ENCODE measurements around the gene CUX1.
"Not testable (repeated sequence)": the region's sequence is repeated elsewhere in the genome, so short reads cannot be mapped to it uniquely, and the experiment has no call there.

Gene CUX1

DNA sequence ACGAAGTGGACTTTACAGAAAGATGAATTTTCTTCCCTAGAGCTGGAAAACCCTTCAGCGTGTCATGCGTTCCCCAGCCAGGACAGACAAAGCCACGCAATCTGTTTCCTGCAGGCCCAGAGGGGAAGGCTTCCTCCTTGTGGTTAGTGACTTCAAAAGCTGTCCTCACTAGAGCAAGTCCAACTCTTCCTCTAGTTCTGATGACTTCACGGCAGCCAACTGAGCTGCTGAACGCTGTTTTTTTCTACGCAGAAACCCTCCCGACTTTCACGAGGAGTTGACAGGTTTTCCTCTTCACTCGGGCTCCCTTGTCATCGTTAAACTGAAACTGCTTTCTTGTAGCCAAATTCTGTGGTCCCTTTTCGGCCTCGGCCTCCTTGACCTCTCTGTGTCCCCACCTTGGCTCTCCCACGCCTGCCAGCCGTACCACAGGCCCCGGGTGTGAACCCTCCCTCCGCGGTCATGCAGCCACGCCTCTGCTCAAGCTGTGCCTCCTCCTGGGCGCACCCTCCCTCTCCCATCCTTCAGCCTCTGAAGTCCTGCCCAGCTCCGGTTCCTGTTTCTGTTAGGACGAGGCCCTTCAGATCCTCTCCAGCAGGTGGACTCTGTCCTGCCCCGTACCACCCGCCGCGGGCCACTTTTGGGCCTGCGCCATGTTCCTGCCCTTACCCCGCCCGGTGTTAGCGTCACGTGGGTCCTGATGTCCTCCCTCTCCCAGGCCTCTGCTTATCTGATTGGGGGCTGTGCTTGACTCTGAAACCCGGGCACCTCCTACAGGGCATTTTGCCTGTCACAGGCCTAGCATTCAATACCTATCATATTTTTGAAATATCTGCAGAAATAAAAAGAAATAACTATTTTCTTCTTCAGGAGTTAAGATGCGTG, 39.3 kb downstream of the CUX1 start:
- DNase-seq = peak; percentile 71

DNA sequence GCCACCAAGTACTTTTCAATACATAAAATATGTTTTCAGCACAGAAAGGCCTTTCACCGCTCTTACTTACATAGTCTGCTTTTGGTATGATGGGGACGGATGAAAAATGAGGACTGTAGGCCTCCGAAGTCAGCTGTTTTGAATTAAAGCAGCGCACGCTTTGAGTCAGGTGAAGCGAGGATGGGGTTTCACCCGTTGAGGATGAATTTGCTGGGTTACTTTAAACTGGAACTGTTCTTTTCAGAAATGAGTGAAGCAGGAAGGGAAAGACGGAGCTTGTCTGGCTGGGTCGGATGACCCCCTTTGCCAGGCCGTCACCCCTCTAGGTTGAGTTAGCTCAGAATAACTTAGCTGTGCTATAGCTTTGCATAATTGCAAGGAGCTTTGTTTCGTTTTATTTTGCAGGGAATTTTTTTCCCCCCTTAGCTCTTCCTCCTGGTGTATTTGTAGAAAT, 40.0 kb downstream of the CUX1 start:
- DNase-seq = no peak

DNA sequence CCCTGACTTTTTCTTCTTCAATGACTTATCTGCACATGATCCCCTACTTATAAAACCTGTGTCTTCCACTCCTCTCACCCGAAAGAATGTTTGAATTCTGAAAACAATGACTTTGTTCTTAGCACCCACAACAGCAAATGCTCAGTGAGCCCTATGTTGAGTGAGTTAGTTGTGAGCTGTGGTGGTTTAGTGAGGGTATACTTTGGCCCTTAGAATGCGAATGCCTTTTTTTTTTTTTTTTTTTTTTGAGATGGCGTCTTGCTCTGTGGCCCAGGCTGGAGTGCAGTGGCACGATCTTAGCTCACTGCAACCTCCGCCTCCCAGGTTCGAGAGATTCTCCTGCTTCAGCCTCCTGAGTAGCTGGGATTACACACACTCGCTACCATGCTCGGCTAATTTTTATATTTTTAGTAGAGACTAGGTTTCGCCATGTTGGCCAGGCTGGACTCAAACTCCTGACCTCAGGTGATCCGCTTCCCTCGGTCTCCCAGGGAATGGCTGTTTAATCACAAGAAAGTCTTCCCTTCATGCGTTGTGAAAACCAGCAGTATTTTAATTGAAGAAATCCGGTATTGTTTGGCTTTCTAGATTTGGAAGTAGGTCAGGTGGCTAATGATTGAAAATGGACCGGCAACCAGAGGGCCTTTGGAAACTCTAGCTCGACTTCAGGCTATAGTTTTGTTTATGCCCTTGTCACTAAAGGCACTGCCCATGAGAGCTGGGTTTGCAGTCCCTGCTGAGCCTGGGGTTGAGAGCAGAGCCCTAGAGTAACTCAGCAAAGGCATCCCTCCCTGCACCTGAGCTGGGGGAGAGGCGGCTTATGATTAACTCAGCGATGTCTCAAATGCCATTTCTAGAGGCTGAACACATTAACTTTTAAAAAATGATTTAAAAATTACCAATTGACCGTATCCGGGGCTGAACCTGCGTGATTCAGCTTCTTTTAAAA, 41.3 kb downstream of the CUX1 start:
- no peak for DNase-seq

DNA sequence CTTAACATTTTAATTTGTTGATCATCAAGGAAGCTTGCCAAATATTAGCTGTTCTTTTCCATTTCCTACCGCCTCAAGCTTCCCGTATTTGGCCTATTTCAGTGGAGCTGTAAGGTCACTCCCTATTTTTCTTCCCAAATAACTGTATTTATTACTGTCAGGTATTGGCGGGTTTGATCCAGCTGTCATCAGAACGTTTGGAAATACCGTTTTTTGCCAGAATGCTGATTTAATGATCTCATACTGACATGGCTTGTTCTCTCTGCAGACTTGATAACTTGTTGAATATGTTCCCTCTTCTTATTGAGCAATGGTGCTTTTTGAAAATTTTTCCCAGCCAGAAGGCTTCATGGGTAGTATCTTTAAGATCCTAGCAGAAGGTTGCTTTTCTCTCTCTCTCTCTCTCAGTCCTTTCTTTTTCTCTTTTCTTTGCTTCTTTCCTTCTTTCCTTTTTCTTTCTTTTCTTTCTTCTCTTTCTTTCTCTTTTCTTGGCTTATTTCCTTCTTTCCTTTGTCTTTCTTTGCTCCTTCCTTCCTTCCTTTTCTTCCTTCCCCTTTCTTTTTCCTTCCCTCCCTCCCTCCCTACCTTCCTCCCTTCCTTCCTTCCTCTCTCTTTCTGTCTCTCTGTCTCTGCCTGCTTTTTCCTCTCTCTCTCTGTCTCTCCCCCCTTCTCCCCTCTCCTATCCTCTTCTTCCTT, 42.1 kb downstream of the CUX1 start:
- no peak for DNase-seq

DNA sequence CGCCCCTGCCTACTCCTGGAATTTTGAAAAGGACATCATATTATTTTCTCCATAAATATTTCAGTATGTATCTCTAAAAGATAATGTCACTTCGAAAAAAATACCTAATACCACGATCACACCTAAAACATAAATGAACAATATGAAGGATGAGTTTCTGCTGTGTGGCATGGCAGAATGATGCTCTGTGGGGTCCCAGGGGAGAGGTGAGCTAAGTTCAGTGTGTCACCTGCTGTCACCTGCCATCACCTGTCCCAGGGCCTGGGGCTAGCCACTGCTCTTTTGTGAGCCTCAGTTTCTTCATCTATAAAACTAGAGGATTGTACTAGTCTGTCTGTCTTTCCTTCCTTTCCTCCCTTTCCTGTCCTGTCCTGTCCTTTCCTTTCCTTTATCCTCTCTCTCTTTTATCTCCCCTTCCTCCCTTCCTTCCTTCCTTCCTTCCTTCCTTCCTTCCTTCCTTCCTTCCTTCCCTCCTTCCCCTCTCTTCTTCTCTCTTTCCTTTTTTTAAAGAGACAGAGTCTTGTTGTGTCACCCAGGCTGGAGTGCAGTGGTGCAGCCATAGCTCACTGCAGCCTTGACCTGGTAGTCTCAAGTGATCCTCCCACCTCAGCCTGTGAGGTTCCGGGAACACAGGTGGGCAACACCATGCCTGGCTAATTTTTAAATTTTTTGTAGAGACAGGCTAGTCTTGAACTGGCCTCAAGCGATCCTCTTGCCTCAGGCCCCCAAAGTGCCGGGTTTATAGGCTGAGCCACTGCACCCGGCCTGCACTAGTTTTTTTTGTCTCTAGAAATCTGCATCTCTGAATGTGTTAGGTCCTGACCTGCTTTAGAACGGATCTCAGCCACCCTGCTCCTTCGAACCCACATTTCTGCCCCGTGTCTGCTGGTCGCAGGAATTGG, 43.1 kb downstream of the CUX1 start:
- DNase-seq = no peak

DNA sequence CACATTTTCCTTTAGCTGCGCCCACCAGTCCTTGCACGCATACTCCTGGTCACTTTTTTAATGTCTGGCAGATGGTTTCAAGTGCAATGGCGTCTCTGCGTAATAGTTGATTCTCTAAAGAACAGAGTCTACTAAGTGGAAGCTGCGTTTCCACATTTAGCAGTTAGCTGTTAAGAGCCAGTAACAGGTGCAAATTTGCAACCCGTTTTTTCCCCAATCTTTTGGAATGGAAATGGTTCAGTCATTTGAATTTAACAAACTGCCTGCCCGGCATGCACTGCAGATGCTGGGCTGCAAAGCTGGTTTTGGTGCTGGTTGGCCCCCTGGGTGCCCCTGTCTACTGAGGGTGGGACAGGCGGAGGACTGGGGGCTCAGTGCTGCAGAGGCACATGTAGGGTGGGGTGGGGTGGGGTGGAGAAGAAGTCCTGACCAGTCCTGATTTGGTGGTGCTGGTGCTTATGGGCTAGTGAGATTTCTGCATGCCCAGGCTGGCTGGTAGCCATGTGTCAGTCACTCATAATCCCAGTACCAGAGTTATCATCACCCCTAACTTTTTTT, 43.9 kb downstream of the CUX1 start:
- DNase-seq = no peak

DNA sequence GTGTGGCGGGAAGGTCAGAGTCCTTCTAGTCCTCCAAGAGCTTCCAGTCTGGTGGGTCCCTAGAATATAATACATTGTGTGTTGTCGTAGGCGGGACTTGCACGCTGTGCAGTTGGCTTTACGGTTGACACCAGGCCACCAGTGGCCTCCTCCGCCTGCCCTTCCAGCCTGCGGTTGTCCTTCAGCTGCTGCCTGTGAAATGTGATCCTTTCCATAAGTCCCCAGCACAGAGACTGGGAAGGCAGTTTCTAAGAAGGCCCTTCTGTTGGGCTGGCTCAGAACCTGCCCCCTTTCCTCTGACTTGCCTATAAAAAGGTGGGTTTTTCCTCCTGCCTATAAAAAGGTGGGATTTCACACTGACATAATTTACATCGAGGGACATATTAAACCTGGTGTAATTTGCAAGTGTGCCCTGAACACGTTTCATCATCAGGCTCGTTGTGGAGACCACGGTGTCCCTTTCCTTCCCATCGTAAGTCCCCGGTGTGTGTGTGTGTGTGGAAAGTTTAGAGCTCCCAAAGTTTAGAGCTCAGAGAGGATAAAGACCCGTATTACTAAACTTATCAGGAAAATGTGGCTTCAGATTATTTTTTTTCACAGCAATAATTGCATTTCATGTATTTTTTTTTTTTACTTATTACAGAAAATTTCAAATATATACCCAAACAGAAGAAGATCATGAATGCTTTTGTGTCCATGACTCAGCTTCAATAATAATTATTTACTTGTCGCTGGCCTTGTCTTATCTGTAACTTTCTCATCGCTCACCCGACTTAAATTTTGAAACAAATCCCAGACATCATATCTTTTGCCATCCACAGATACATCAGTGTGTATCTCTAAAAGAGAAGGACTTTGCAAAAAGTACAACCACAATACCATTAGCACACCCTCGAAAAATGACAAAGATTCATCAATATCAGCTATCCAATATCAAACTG, 45.1 kb downstream of the CUX1 start:
- DNase-seq = no peak

DNA sequence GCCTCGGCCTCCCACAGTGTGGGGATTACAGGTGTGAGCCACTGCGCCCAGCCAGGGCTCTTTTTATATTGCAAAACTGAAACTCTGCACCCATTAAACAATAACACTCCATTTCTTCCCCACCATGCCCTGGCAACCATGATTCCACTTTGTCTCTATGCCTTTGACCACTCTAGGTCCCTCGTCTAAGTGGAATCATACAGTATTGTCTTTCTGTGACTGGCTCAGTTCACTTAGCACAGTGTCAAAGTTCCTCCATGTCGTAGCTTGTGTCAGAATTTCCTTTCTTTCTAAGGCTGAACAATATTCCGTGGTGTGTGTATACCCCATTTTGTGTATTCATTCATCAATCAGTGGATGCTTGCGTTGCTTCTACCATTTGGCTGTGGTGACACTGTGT, 46.2 kb downstream of the CUX1 start:
- DNase-seq = no peak

DNA sequence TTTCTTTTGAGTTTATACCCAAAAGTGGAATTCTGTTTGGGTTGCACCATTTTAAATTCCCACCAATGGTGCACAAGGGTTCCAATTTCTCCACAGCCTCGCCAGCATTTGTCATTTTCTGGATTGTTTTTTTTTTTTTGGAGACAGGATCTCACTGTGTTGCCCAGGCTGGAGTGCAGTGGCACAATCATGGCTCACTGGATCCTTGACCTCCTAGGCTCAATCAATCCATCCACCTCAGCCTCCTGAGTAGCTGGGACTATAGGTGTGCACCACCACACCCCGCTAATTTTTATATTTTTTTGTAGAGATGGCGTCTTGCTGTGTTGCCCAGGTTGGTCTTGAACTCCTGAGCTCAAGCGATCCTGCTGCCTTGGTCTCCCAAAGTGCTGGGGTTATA, 46.6 kb downstream of the CUX1 start:
- DNase-seq = no peak

DNA sequence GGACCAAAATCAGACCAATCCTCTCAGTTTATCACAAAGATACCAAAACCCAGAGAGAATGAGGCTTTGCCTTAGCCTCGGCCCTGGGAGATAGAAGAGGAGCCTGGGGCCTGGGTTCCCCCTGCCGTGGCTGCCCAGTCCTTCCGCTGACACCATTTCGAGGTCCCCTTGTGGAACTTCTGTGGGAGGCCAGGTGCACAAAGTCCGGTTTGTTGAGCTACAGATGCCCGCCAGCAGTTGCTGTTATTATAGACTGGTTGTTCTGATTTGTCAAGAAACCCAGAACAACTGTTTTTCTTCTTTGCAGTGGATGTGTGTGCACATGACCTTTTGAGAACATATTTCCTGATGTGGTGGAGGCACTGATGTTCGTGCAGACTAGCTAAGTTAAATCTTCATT, 47.6 kb downstream of the CUX1 start:
- DNase-seq = no peak

DNA sequence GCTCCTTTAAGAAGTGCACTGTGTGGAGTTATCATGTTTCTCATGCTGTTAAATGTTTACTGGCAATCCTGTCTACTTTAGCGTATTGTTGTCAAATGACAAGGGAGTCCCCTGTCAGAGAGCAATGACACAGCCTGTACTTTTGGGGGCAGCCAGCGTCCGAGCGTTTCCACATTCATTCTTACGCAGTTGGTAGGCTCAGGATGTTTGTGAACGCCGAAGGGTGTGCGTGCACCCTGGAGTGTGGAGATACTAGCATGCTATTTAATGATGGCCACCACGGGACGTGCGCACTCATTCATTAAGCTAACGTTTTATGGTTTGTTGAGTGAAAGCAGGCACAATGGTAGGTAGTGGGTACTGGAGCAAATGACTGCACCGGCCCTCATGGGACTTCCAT, 48.0 kb downstream of the CUX1 start:
- DNase-seq = no peak

DNA sequence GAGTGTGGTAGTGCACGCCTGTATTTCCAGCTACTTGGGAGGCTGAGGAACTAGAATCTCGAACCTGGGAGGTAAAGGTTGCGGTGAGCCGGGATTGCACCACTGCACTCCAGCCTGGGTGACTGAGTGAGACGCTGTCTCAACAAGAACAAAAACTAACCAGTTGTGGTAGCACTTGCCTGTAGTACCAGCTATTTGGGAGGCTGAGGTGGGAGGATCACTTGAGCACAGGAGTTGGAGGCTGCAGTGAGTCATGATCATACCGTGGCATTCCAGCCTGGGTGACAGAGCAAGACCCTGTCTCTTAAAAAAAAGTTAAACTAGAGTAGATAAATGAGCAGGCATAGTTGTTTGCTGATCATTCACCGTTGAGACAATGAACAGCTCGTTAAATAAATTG, 48.9 kb downstream of the CUX1 start:
- DNase-seq = no peak

DNA sequence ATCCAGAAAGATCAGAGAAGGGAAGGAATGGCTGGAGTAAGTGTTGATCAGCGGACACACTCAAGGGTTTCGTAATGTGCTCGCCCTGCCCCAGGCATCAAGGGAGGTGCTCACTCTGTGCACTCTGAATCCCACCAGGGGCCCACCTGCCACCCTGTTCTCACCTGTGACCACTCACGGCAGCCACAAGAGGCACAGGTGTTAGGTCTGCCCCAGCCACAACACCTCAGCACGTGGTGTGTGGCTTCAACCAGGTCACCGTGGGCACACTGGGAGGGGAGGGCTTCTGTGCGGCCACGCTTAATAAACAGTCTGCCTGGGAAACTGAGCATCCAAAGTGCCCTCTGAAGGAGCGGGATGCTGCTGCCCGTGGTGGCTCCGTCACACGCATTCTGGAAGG, 49.8 kb downstream of the CUX1 start:
- DNase-seq = no peak

DNA sequence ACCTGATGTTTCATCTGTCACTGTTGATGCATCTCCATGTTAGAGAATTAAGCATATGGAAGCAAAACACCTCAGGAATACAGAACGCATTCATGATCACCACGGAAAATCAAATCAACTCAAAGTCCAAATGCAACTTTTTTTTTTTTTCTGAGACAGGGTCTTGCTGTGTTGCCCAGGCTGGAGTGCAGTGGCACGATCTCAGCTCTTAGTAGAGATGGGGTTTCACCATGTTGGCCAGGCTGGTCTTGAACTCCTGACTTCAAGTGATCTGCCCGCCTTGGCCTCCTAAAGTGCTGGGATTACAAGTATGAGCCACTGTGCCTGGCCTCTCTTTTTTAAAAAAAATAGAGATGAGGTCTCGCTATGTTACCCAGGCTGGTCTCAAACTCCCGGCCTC, 50.3 kb downstream of the CUX1 start:
- DNase-seq = not testable (repeated sequence)

DNA sequence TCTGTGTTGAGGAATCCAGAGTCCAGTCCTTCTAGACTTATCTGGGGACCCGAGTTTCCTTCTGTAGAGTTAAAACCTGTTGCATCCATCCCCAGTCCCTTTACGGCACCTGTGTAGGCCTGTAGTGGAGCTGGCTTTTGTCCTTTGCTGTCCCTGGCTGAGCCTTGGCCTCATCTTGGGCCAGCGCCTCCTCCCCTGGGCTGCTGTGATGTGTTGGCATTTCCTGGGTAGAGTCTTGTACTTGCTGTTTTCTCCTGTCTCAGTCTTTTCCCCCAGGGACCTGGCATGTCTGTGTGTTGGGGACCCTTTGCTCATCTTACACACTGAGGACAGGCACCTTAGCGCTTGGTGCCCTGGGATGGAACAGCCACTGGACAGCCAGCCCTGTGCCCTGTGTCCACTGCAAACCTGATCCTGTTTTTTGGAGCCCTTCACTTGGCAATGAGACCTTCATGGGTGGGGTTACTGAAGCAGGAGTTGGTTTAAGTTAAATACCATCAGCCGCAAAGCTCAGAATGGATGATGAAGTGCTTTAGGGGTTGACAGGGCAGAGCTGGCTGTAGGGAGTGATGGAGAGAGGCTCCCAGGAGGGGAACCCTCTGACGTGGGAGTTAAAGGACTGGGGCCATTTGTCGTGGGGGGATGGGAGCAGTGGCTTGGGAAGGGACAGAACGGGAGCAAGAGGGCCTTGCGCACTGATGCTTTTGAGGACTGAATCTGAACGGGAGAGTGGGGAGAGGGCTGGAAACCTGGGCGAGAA, 50.9 kb downstream of the CUX1 start:
- no peak for DNase-seq

DNA sequence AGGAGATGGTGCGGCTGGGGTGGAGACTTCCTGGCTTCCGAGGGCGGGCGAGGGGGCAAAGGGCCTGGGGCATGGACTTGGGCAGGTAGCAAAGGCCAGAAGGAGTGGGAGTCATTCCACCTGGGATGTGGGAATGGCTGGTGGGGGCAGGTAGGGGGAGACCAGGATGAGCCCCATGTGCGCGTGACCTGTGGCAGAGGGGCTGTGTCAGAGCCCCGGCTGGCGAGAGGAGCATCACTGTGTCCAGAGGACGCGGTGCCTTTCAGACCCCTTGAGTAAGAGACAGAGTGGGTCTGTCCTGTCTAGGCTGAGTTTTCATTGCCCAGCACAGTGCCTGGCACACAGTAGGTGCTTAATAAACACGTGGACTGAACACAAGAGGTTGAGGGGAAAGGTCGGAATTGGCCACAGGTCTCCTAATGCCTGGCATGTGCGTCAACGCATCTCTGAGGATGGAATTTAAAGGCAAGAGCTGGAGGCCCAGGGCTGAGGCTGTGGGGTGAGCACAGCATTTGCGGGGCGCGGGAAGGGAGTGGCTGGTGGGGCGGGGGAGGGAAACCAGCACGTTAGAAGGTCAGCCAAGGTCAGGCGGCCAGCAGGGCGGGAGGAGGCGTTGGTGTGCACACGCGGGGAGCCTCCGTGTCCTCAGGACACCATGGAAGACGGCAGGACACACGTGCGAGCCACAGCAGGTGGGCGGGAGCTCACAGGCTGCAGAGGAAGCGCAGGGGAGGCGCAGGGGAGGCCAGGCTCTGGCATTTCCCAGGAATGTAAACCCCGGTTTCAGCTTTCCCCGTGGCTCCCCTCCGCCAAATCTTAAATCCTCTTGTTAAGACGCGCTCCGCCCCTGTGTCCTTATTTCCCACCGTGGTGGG, 51.8 kb downstream of the CUX1 start:
- no peak for DNase-seq

DNA sequence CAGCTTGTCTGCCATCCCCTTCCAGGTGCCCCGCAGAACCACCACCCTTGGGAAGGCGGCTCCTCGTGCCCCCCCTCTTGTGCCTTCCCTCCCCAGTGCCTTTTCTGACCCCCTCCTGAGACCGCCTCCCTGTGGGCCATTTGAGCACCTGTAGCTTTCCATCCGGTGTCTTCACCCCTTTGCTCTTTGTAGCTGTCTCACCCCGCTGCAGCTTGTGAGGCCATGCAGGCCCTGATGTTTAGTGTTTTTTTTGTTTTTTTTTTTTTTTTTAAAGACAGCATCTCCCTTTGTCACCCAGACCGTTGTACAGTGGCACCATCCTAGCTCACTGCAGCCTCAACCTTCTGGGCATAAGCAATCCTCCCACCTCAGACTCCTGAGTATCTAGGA, 52.5 kb downstream of the CUX1 start:
- no peak for DNase-seq

DNA sequence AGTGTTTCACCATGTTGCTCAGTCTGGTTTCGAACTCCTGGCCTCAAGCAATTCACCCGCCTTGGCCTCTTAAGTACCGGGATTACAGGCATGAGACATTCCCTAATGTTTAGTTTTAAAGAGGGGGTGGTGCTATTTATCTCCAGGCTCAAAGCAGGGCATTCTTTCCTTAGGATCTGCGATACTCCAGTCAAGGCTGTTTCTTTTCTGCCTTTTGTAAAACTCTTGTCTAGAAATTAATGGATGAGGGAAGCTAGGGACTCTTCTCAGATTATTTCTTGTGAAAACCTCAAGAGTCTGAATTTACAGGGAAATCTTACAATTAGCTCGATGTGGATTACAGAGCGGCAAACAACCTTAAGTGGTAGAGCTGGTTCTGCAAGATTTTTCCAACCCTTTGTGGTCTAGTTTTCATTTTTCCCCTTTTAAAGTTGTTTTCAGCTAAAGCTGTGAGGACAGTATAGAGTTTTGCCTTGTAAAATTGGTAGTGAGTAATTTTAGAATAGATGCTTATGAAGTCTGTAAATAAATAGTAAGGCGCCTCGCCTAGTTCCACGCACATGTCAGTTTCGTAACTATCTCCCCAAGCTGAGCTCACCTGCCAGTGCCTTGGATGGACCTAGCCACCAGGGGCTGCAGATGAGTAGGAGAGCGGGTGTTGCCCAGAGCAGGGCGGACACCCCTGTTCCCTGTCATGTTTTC, 53.1 kb downstream of the CUX1 start:
- no peak for DNase-seq
